Transverse colon (tissue), 4 donors: ENCODE data around the gene KRAS. TPM values are rescaled to one million over a fixed set of nuclear protein-coding genes. Genes with fewer than 3 reads are reported as not detected.

Source experiments
- DNase-seq: peaks from one replicate; pipeline ENCODE4 v3.0.0-alpha.2; 2019
- H3K27ac ChIP-seq, 4 donors: fragments of 200-600 bp; sonication (generic); 2 replicates each; pipeline ENCODE4 v1.5.1; 2016 to 2018; ENCODE audit warnings: inconsistent platforms in 4 of 4
- H3K27me3 ChIP-seq: fragments of 200-600 bp; sonication (generic); 2 replicates; pipeline ENCODE4 v1.5.1; 2017; ENCODE audit warnings: inconsistent platforms
- H3K36me3 ChIP-seq, 4 donors: fragments of 200-600 bp; sonication (generic); 2 replicates each; pipeline ENCODE4 v1.5.1; 2017 to 2019; ENCODE audit warnings: inconsistent platforms in 4 of 4
- H3K4me1 ChIP-seq, 4 donors: fragments of 200-600 bp; sonication (generic); 2 replicates each; pipeline ENCODE4 v1.5.1; 2017 to 2020; ENCODE audit warnings: inconsistent platforms in 4 of 4
- H3K4me3 ChIP-seq, 4 donors: fragments of 200-600 bp; sonication (generic); 1 replicate in 1 of 4; 2 replicates in 3 of 4; pipeline versions ENCODE4 v1.5.1 to v1.6.1; 2017 to 2019; ENCODE audit warnings: inconsistent platforms in 4 of 4
- H3K9me3 ChIP-seq, 2 donors: fragments of 200-600 bp; sonication (generic); 2 replicates each; pipeline ENCODE4 v1.5.1; 2017 to 2019; ENCODE audit warnings: inconsistent platforms in 2 of 2
- EP300 ChIP-seq: sonication (generic); formaldehyde crosslinking; IDR thresholded peaks from one replicate; pipeline ENCODE4 v1.6.1; 2017; ENCODE audit warnings: antibody characterized with exemption, low read depth
- POLR2A ChIP-seq: fragments of 450-650 bp; IDR thresholded peaks from one replicate; pipeline ENCODE4 v1.6.1; 2016; ENCODE audit warnings: antibody characterized with exemption, mild to moderate bottlenecking, moderate library complexity
- POLR2AphosphoS5 ChIP-seq, 3 donors: sonication (generic); formaldehyde crosslinking; IDR thresholded peaks; one replicate each; pipeline ENCODE4 v1.6.1; 2016; ENCODE audit warnings: antibody characterized with exemption in 3 of 3
- WGBS, 2 donors: methylation state at CpG; one replicate each; pipeline ENCODE4 v1.1.5; 2018; ENCODE audit warnings: low coverage in 1 of 2; 5-methylcytosine and 5-hydroxymethylcytosine counted together
- in situ Hi-C, 4 donors: fragments of 200-750 bp; cut with MboI; loops; one replicate each; pipeline versions ENCODE4 v1.15.0 to v1.15.1; 2017; ENCODE audit warnings: low sequenced_read_pairs in 3 of 4, low pct_ligation_motif_present in 1 of 4, low pct_unique_long_range_greater_than_20kb in 1 of 4
- intact Hi-C: fragments of 100-400 bp; cut with DNase I; formaldehyde crosslinking; loops from one replicate; pipeline ENCODE4 v1.15.1; 2023; ENCODE audit warnings: low total_unique reads
- total RNA-seq, 4 donors: library from RNA; depleted of rRNA; stranded (reverse); fragments of >200 nt; gene quantifications; one replicate each; pipeline ENCODE4 v1.1.0, GENCODE V29; 2016
- TF ChIP-seq, protein P1 (sequence below), 5 experiments: fragments of 200-600 bp in 3 of 5; fragments of 450-650 bp in 2 of 5; sonication (generic) in 3 of 5; IDR thresholded peaks; 1 replicate in 2 of 5; 2 replicates in 3 of 5; pipeline ENCODE4 v1.5.1; 2016 to 2017; ENCODE audit warnings: antibody characterized with exemption in 5 of 5, inconsistent platforms in 3 of 5, mild to moderate bottlenecking in 2 of 5, moderate library complexity in 1 of 5

The KRAS gene
- total RNA-seq, 4 donors from 2014 or later, result 7.6 to 40.6 (median 30.5) TPM

DNA sequence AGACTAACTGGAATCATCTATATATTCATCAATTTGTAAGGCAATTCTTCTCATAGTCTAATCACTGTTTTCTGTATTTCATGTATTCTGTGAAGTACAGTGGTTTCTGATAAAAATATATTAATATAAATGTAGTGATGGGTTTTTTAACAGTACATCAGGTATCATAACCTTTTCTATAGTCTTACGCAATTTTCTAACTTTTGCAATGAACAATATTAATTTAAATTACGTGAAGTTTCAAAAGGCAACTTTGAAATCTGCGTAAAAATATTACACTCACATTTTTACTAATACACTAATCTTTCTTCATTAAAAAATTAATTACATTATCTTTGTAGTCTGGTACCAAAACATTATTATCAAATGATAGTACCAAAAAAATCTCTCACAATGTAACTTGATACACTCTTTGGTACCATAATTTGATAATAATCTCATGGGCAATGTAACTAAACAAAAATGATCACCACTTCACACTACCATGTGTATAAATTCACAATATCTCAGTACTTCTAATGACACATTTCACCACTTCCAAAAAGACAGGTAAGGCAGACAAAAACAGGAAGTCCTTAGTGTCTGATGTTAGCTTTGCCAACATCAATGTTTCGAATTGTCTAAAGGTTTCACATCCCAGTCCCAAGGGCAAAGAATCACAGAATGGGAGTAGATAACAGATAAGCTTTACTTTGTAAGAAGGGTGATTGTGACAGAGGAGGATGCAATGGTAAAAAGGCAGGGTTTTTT, 64.5 kb downstream of the KRAS start:
- TF ChIP-seq POLR2AphosphoS5 (IDR thresholded peaks at IDR 0.05) (no peak), EP300 (no peak), POLR2A (no peak)
- TF ChIP-seq, protein P1, sequence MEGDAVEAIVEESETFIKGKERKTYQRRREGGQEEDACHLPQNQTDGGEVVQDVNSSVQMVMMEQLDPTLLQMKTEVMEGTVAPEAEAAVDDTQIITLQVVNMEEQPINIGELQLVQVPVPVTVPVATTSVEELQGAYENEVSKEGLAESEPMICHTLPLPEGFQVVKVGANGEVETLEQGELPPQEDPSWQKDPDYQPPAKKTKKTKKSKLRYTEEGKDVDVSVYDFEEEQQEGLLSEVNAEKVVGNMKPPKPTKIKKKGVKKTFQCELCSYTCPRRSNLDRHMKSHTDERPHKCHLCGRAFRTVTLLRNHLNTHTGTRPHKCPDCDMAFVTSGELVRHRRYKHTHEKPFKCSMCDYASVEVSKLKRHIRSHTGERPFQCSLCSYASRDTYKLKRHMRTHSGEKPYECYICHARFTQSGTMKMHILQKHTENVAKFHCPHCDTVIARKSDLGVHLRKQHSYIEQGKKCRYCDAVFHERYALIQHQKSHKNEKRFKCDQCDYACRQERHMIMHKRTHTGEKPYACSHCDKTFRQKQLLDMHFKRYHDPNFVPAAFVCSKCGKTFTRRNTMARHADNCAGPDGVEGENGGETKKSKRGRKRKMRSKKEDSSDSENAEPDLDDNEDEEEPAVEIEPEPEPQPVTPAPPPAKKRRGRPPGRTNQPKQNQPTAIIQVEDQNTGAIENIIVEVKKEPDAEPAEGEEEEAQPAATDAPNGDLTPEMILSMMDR (IDR thresholded peaks at IDR 0.05), result no peak
- Histone ChIP-seq H3K4me1 (no peaks in the 10 kb centered on the region), H3K4me3 (peak overlapping the region in 1 of 4 donors; percentile 9), H3K27ac (no peak overlapping the region), H3K9me3 (no peaks in the 10 kb centered on the region), H3K36me3 (no peaks in the 10 kb centered on the region), H3K27me3 (no peaks in the 10 kb centered on the region)
- DNase-seq, result no peak
- in situ Hi-C loops (no loop called here), intact Hi-C loops (no loop called here)
- WGBS, 2 donors, result 80 to 93% methylated on average over 4 of the region's 4 CpGs

DNA sequence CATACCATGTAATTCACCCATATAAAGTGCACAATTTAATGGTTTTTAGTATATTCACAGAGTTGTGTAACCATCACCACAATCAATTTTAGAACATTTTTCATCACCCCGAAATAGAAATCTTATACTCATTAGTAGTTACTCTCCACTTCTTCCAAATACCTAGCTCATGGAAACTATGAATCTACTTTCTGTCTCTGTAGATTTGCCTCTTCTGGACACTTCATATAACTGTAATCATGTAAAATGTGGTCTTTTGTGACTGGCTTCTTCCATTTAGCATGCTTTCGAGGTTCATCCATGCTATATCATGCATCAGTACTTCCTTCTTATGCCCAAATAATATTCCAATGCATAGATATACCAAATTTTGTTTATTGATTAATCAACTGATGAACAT, 66.6 kb downstream of the KRAS start:
- no peaks in the 10 kb centered on the region for H3K9me3 ChIP-seq
- WGBS, 2 donors, result 43 to 67% methylated on average over 2 of the region's 2 CpGs
- H3K4me3 ChIP-seq, result no peak overlapping the region
- no peak overlapping the region for H3K27ac ChIP-seq
- no peaks in the 10 kb centered on the region for H3K4me1 ChIP-seq
- DNase-seq, result no peak
- in situ Hi-C loops, result no loop called here
- TF ChIP-seq EP300, result no peak
- no peak for TF ChIP-seq POLR2AphosphoS5 (IDR thresholded peaks at IDR 0.05)
- TF ChIP-seq, protein P1 (IDR thresholded peaks at IDR 0.05), result no peak
- no peak for TF ChIP-seq POLR2A
- intact Hi-C loops, result no loop called here
- H3K36me3 ChIP-seq, result no peaks in the 10 kb centered on the region
- H3K27me3 ChIP-seq, result no peaks in the 10 kb centered on the region

DNA sequence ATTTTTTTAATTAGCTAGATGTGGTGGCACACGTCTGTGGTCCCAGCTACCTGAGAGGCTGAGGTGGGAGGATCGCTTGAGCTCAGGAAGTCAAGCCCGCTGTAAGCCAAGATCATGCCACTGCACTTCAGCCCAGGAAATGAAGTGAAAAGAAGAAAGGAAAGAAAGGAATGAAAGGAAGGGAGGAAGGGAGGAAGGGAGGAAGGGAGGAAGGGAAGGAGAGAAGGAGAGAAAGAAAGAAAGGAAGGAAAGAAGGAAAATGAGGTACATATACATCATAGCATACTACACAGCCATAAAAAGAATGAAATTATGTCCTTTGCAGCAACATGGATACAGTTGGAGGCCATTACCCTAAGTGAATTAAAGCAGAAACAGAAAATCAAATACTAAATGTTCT, 68.0 kb downstream of the KRAS start:
- H3K9me3 ChIP-seq, result peaks cover 0 to 4% of the 10 kb centered on the region in 2 donors
- in situ Hi-C loops, result no loop called here
- intact Hi-C loops, result no loop called here
- H3K4me3 ChIP-seq, result no peak overlapping the region
- no peak for TF ChIP-seq POLR2AphosphoS5 (IDR thresholded peaks at IDR 0.05)
- no peak for TF ChIP-seq POLR2A
- TF ChIP-seq, protein P1 (IDR thresholded peaks at IDR 0.05), result no peak
- no peak for TF ChIP-seq EP300
- no peaks in the 10 kb centered on the region for H3K27me3 ChIP-seq
- no peaks in the 10 kb centered on the region for H3K4me1 ChIP-seq
- 77 to 94% methylated on average over 3 of the region's 3 CpGs for WGBS, 2 donors
- DNase-seq, result no peak
- H3K36me3 ChIP-seq, result no peaks in the 10 kb centered on the region
- no peak overlapping the region for H3K27ac ChIP-seq

DNA sequence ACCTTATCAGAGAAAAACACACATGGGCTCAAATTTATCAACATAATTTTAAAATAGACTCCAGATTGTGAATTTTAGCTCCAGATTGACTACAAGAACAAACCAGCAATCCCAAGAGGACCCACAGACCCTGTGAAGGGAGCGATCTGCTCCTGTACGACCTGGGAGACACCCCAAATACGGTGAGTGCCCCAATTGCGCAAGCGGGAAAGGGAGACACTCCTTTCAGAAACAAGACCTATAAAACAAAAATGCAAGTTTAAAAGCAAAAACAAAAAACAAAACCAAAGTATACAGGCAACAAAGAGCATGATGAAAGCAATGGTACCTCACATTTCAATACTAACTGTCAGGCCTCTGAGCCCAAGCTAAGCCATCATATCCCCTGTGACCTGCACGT, 87.9 kb downstream of the KRAS start:
- no peak for DNase-seq

More for the DNA sequence above, 87.9 kb downstream of the KRAS start:
- Histone ChIP-seq H3K4me1 (no peaks in the 10 kb centered on the region), H3K27me3 (no peaks in the 10 kb centered on the region), H3K36me3 (no peaks in the 10 kb centered on the region), H3K4me3 (no peak overlapping the region), H3K27ac (no peak overlapping the region), H3K9me3 (no peaks in the 10 kb centered on the region)
- in situ Hi-C loops (no loop called here), intact Hi-C loops (no loop called here)
- 88 to 90% methylated on average over 5 to 6 of the region's 6 CpGs for WGBS, 2 donors
- TF ChIP-seq EP300 (no peak), POLR2AphosphoS5 (IDR thresholded peaks at IDR 0.05) (no peak), POLR2A (no peak)
- TF ChIP-seq, protein P1 (IDR thresholded peaks at IDR 0.05), result no peak
